ENCODE results near the gene CRB2.

Gene CRB2

DNA sequence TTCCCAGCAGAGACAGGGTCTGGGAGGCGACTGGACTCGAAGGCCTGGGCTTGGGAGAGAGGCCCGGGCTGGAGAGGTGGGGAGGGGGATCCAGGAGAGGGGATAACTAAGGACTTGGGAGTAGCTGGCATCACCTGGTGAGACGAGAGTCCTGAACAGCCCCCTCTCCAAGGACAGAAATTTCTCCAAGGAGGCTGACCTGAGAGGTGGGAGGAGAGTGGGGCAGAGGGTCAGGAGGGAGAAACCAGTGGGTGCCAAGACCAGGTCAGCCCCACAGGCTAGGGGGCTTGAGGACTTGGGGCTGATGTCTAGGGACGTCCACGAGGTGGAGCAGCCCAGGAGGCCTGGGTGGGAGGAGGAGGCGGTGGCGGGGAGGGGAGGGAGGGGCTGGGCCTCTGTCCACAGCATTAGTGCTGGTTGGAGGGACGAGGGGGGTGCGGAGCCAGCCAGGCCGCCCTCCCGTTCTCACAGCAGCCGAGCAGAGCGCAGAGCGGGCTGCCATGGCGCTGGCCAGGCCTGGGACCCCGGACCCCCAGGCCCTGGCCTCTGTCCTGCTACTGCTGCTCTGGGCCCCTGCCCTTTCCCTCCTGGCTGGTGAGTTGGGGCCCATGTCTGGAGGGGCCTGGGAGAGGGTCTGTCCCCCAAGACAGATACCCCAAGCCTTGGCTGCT is at the start of gene CRB2:
Gene CRB2, plus strand, starts transcription at position 437 of the 671 bp plus-strand sequence. Its CDS starts 64 bp downstream, at position 501.
- no peak for DNase-seq (ENCODE audit: low spot score)

DNA sequence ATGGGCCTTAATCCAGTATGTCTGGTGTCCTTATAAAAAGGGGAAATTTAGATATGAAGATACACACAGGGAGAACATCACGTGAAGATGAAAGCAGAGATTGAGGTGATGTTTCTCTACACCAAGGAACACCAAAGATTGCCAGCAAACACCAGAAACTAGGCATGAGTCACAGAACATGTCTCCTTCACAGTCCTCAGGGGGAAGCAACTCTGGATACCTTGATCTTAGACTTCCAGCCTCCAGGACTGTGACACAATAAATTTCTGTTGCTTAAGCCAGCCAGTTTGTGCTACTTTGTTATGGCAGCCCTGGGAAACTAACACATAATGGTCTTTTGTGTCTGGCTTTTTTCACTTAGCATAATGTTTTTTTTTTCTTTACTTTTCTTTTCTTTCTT is 46.4 kb upstream of the CRB2 start:
- no peak for DNase-seq (ENCODE audit: low spot score)

DNA sequence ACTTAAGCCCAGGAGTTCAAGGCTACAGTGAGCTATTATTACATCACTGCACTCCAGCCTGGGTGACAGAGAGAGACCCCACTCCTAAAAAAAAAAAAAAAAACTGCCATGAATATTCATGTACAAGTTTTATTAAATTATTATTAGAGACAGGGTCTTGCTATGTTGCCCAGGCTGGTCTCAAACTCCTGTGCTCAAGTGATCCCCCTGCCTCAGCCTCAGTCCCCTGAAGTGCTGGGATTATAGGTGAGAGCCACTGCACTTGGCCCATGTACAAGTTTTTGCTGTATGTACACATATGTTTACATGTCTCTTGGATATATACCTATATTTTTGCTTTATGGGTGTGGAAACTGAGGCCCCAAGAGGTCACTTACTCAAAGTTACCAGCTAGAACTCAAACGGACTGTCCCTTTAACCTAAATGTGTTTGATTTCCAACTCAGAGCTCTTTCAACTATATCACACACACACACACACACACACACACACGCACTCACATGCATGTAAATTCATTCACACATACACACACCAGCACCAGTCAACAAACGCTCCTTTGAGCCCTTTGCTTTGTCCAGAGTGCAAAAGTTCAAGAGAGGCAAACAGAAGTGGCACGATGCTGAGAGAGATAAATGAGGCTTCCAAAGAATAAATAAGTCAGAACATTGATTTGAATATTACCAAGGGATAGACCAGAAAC is 45.3 kb upstream of the CRB2 start:
- no peak for DNase-seq (ENCODE audit: low spot score)

DNA sequence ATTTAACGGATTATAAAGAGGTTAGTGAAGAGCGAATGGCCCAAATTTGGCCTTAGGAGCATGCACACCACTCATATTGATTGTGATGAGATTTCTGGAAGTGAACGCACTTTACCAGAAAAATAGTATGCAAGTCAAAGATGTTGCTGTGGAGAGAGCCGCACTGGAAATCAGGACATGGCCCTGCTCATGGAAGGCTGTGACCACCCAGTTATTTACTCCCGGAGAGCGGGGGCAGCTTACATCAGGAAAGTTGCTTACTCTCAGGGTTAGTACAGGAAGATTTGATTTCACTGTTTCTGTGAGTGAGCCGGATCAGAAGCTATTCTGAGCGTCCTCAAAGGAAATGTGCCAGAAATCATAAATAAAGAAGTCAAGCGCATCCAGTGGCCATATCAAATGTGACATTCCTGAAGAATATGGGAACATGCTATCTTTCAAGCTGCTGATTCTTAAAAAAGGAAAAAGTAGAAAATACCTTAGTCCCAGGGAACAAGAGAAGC is 44.7 kb upstream of the CRB2 start:
- DNase-seq (ENCODE audit: low spot score), result no peak

- no peak for DNase-seq (ENCODE audit: low spot score)
These were observed 43.6 kb upstream of the CRB2 start for GRCh38 chr9:123312306-123312877.

DNA sequence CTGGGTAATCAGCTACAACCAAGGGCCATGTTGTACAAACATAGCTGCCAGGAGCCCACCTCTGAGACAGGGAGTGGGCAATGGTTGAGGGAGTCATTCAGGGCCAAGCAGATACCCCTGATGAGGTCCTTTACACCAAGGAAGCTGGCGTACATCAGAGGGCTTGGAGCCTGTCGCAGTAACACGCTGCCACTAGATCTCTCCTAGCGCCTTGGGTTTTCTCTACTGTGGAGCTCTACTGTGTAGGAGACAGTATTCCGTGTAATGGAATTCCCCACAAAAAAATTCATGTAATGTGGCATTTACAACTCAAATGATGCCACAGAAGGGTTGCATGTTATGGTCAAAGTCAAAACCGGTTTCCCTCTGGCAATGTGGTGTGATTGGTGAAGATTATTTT is 41.4 kb upstream of the CRB2 start:
- DNase-seq (ENCODE audit: low spot score), result no peak

- no peak for DNase-seq (ENCODE audit: low spot score)
These were observed 40.4 kb upstream of the CRB2 start for GRCh38 chr9:123315635-123316034.

- DNase-seq (ENCODE audit: low spot score), result no peak
These were observed 39.8 kb upstream of the CRB2 start for GRCh38 chr9:123316053-123316718.

DNA sequence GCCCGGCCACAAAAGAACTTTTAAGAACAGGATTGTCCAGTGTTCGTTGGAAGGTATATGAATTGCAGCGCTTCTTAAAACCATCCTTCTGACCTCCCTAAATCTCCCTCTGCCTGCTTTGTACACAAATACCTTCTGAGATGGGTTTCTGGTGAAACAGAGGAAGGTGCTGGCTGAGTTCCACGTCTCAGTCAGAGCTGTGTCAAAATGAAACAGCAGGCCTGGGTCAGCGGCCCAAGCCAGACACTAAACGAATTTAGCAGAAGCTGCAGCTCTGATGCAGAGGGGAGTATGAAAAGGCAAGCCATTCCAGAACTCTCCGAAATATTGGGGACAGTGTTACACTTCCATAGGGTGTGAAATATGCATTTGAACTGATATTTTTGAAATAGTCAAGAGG is 37.8 kb upstream of the CRB2 start:
- no peak for DNase-seq (ENCODE audit: low spot score)

DNA sequence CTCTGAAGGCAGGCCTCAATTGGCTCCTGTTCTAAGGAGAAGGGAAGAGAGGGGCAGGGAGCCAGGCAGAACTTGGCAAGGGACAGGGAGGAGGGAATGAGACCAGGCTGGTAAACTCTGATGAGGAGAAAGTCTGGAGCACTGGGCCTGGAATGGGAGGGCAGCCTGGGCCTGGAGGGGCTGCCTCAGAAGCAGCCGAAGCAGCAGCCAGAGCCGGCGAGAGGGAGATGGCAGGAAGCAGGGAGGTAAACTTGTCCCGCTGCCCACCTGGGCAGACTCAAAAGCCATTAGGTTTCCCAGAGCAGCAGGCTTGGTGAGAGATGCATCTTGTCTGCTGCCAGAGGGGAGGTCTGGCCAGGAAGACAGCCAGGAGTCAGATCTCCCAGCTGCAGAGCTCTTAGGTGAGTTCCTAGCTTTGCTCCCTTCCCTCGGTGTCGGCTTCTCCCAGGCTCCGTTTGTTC is 37.0 kb upstream of the CRB2 start:
- DNase-seq (ENCODE audit: low spot score), result no peak

DNA sequence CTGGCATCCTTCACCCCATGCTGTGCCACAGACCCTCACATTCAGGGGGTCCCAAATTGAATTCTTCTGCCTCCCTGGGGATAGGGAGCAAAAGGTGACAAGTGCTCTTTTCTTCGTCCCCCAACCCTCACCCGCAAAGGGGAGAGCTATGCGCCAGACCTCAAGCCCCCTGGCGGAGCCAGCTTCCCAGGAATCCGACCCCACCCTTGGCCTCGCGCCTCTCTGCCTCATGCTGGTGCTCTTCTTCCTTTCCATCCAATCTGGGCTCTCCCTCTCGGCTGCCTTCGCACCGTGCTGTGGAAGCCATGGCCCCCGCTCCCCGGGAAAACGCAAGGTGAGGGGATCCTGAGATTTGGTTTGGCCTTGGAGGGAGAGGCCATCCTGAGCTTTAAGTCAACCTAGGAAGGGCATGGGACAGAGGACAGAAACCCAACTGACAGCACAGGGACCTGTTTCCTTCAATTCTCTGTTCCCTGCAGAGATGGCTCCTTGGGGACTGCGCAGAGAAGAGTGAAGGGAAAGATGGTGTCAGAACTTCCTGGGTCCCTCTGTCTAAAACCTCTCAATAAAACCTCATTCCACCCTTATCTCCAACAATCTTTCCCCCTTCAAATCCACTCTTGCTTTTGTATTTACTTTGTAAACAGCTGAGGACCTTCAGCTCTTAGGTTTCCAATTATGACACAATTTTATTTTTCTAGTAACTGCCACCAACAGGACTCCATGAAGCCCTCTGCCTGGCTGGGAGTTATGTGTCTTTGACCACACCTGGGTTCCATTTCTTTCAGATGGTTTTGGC is 36.3 kb upstream of the CRB2 start:
- DNase-seq (ENCODE audit: low spot score), result no peak

DNA sequence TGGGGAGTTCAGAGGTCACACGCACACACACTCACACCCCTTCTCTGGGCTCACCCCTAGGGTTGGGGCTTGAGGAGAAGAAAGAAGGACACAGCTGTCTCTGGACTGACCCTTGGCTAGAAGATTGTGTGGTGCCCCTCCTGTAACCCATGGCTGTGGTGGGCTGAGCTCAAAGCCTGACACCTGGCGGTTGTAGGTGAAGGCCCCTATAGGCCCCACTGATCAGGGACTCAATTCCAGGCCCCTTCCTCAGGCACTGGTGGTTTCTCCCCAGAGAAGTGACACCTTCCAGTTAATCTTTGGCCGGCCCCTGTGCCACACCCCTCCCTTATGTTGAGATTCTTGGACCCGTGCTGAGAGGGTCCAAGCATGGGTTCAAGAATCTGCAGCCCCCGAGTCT is 35.2 kb upstream of the CRB2 start:
- no peak for DNase-seq (ENCODE audit: low spot score)

GRCh38 chr9:123321616-123322272 is 34.3 kb upstream of the CRB2 start:
- no peak for DNase-seq (ENCODE audit: low spot score)

DNA sequence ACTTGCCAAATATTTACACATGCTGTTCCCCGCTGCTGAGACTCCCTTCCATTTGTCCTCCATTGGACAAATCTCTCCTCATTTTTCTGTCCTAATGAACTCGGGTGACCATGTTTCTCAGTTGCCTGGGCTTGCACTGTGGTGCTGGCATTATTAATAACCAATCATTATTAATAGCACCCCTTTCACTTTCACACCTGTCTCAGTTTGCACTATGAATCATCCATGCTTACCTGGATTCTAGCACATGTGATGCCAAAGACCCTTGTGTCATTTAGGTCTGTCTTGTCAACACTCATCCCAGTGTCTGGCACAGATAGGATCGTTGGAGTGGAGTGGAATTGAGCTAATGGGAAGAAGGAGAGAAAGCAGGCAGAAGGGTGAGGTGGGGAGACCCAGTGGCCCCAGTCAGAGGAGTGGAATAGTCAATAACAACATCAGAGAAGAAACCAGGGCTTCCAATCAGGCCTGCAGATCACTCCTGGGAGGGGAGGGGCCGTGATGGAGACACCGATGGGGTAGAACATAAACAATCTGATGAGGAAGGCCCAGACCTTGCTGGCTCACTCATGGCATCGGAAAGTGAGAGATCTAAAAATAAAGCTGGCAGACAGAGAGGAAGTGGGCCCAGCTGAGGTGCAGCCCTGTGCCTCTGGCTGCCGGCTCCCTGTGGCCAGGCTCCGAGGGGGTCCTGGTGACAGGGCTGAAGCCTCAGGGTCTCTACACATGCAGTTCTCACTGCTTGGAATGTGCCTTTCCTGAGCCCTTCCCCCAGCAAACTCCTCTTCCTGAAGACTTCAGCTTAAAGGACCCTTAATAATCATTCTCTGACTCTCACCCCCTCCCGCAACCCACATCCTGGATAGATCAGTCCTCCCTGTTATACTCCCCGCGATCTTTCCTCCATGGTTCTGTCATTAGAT is 33.5 kb upstream of the CRB2 start:
- DNase-seq (ENCODE audit: low spot score), result no peak

GRCh38 chr9:123323196-123324013 is 32.6 kb upstream of the CRB2 start:
- no peak for DNase-seq (ENCODE audit: low spot score)

GRCh38 chr9:123324767-123325183 is 31.2 kb upstream of the CRB2 start:
- no peak for DNase-seq (ENCODE audit: low spot score)

GRCh38 chr9:123326187-123326586 is 29.8 kb upstream of the CRB2 start:
- no peak for DNase-seq (ENCODE audit: low spot score)

- no peak for DNase-seq (ENCODE audit: low spot score)
These were observed 29.3 kb upstream of the CRB2 start for GRCh38 chr9:123326662-123327093.

DNA sequence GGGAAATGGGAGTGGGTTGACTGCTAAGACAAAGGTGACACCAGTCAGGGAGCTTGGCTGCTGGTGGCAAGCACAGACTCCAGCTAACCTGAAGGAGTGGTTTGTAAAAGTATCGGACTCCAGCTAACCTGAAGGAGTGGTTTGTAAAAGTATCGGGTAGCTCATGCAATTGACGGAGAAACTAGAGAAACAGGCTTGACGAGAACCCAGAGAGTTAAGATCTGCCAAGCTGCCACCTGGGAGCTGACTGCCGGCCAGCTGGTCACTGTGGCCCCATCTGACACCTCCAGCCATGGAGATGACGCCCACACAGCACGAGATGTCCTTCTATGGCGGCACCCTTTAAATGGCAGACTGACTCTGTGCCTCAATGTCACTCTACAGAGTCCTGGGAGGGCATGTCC is 28.3 kb upstream of the CRB2 start:
- DNase-seq (ENCODE audit: low spot score), result no peak

All from hematopoietic multipotent progenitor cell treated with erythropoietin and hydrocortisone succinate and interleukin-3 and kit ligand, for 17 days (in vitro differentiated cells).